Neural progenitor cell (in vitro differentiated cells): ENCODE results near the gene ARL9.

Source experiments
- EZH2 ChIP-seq: fragments of 200-600 bp; sonication (generic); IDR thresholded peaks from 2 replicates; pipeline ENCODE4 v1.6.1; 2017; ENCODE audit warnings: antibody characterized with exemption, mild to moderate bottlenecking, moderate library complexity
- EZH2phosphoT487 ChIP-seq: fragments of 200-600 bp; sonication (generic); IDR thresholded peaks from 2 replicates; pipeline ENCODE4 v1.6.1; 2017; ENCODE audit warnings: antibody characterized with exemption
- TF ChIP-seq, protein P1 (sequence below): fragments of 200-600 bp; sonication (generic); IDR thresholded peaks from 2 replicates; pipeline ENCODE4 v1.5.1; 2017; ENCODE audit warnings: antibody characterized with exemption, mild to moderate bottlenecking

DNA sequence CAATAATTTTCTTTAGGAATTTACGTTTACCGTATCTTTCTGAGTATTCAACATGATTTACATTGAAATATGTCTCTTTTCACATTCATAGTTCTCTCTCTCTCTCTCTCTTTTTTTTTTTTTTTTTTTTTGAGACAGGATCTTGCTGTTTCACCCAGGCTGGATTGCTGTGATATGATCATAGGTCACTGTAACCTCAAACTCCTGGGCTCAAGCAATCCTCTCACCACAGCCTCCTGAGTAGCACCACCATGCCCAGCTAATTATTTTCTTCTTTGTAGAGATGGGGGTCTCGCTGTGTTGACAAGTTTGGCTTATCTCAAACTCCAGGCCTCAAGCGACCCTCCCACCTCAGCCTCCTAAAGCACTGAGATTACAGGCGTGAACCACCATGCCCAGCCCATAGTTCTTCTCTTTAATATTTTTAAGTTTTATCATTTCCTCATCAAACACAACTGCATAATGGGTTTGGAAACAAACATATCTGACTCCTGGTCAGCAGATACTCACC lies 28.3 kb upstream of the ARL9 start:
- TF ChIP-seq, protein P1, sequence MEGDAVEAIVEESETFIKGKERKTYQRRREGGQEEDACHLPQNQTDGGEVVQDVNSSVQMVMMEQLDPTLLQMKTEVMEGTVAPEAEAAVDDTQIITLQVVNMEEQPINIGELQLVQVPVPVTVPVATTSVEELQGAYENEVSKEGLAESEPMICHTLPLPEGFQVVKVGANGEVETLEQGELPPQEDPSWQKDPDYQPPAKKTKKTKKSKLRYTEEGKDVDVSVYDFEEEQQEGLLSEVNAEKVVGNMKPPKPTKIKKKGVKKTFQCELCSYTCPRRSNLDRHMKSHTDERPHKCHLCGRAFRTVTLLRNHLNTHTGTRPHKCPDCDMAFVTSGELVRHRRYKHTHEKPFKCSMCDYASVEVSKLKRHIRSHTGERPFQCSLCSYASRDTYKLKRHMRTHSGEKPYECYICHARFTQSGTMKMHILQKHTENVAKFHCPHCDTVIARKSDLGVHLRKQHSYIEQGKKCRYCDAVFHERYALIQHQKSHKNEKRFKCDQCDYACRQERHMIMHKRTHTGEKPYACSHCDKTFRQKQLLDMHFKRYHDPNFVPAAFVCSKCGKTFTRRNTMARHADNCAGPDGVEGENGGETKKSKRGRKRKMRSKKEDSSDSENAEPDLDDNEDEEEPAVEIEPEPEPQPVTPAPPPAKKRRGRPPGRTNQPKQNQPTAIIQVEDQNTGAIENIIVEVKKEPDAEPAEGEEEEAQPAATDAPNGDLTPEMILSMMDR = no peak
- TF ChIP-seq EZH2phosphoT487 (no peak), EZH2 (no peak)
